Measurements from ENCODE around the gene ASPHD2. TPM values are rescaled to one million over a fixed set of nuclear protein-coding genes. Genes with fewer than 3 reads are reported as not detected.

The ASPHD2 gene
- total RNA-seq, 4 donors from 2014 or later, result 0.49 to 1.7 (median 0.88) TPM; not detected in 1

DNA sequence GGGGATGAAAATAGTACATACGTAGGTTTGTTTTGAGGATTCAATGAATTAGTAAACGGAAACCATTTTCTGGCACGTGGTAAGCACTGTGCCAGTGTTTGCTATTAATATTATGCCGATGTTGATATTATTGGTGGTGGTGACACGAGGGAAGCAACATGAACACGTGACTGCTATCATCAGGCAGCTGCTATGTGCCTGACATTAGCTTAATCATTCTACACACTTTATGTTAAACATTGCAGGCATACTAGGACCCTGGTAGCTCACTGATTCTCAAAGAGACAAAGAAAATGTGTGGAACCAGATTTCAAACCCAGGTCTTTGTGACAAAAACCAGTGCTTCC lies 55.3 kb downstream of the ASPHD2 start:
- TF ChIP-seq, protein P1, sequence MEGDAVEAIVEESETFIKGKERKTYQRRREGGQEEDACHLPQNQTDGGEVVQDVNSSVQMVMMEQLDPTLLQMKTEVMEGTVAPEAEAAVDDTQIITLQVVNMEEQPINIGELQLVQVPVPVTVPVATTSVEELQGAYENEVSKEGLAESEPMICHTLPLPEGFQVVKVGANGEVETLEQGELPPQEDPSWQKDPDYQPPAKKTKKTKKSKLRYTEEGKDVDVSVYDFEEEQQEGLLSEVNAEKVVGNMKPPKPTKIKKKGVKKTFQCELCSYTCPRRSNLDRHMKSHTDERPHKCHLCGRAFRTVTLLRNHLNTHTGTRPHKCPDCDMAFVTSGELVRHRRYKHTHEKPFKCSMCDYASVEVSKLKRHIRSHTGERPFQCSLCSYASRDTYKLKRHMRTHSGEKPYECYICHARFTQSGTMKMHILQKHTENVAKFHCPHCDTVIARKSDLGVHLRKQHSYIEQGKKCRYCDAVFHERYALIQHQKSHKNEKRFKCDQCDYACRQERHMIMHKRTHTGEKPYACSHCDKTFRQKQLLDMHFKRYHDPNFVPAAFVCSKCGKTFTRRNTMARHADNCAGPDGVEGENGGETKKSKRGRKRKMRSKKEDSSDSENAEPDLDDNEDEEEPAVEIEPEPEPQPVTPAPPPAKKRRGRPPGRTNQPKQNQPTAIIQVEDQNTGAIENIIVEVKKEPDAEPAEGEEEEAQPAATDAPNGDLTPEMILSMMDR (IDR thresholded peaks at IDR 0.05; ENCODE audit: low read depth), result no peak

DNA sequence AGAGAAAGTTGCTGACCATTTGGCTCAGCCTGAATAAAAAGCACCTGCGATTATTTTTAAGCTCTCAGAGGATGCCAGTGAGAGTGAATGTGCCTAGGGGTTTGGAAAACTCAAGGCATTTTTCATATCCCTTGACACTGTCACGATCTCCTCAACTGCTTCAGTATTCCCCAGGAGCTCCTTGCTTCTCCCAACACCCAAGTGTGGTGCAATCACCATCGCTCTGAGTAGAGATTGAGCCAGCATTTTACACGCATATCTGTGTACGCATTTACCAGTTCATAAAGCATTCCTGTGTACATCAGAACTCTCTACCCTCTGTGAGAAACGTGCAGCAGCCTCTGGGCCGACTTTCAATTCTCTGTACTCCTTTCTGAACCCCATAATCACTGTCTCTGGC lies 56.0 kb downstream of the ASPHD2 start:
- TF ChIP-seq, protein P1 (IDR thresholded peaks at IDR 0.05; ENCODE audit: low read depth), result no peak

DNA sequence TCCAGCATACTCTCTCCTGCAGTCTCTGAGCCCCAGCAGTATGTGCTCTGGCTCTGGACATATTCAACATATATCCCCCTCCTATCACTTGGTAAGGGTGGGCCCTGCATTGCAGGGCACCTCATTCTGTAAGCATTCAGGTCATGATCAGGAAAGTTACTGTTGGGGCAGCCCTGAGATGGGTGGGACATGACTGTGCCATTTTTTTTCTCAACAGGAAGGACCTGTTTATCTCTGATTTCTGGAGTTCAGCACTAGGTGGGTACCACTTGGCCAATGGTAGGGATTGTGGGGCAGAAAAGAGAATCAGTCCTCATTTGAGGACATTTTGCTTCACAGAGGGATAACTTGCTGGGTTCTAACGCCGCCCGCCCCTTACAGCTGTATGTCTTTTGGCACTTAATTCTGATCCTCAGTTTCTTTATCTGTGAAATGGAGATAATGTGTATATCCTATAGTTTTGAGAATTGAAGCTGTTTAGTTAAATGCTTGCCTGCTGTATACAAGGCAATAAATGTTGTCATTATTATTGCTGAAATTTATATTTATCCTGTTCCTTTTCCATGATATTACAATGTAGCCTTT lies 56.8 kb downstream of the ASPHD2 start:
- TF ChIP-seq, protein P1 (IDR thresholded peaks at IDR 0.05; ENCODE audit: low read depth), result no peak

DNA sequence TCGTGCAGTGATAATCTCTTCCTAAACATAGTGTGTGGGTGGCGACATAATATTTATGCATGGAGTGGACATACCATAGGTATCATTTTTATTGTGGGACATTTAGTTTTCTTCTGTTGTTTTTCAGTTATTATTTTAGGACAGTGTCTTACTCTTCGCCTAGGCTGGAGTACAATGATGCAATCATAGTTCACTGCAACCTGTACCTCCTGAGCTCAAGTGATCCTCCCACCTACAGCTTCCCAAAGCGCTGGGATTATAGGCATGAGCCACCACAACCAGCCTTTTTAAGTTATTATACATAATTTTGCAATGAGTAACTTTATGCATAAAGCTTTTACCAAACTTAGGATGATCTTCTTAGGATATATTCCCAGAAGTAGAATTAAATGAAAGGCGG lies 57.3 kb downstream of the ASPHD2 start:
- TF ChIP-seq, protein P1 (IDR thresholded peaks at IDR 0.05; ENCODE audit: low read depth), result no peak

DNA sequence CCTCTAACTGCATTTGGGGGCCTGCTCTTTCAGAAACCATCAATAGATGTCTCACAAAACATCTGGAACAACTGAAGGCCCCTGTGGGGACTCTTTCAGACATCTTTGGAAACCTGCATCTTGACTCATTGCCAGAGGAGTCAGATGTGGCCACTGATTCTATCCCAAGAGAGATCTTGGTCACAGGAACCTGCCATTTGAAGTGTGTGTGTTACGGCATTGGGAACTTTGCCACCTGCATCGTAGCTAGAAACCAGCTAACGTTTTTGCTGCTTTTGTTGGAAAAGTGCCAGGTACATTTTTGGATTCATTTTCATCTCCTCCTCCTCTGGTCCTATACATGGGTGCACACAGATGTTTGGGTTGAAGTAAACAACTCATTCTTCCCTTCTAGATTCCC lies 58.9 kb downstream of the ASPHD2 start:
- TF ChIP-seq, protein P1 (IDR thresholded peaks at IDR 0.05; ENCODE audit: low read depth), result no peak

DNA sequence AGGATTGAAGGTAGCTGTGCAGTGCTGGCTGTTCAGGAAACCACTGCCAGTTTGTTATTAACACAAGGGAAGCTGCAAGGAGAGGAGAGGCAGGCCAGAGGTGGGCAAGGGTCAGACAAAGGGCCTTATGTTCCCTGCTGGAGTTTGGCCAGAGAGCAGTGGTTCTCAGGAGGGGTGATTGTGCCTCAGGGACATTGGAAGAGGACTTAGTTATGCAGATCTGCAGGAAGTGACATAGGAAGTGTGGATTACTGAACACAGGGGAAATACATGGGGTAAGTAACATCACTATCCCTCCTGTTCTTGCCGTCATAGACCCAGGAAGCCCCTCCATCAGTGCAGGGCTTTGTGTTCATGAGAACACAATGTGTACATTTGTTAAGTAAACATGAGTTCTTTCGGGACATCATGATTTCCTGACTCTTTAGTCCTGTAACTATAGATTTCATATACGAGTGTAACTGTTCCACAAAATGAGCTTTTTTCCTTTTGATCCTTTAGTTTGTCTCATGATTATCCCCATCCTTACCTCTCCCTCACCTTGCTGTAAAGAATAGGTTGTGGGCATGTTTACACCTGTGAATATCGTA lies 60.5 kb downstream of the ASPHD2 start:
- TF ChIP-seq, protein P1 (IDR thresholded peaks at IDR 0.05; ENCODE audit: low read depth), result no peak

DNA sequence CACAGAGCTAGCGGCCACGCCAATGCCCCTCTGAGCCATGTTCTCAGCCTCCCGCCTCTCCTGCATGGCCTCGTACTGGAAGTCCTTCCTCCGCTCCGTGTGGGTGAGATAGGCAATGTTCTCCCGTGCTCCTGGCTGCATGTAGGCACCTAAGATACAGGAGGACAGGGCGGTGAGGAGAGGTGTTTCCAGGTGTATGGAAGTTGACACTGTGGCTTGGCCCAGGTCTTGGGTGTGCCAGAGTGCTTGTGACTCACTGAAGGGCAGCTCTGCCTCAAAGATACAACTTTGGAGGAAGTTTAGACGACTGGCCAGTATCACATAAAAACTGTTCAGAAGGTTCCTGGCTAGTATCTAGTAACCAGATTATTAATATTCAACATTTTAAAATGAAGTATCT lies 63.2 kb downstream of the ASPHD2 start:
- TF ChIP-seq, protein P1 (IDR thresholded peaks at IDR 0.05; ENCODE audit: low read depth), result no peak
